NCI-H226 (cell line): ENCODE measurements around the gene NAT16.
A peak's percentile ranks its signal among the peaks of the same experiment; 100 is the strongest.
"Not testable (repeated sequence)": the region's sequence is repeated elsewhere in the genome, so short reads cannot be mapped to it uniquely, and the experiment has no call there.

Experiments
- DNase-seq: peaks from one replicate; pipeline ENCODE4 v3.0.0-alpha.2; 2015

NAT16 gene

GRCh38 chr7:101180130-101180755 lies at the start of gene NAT16:
Gene NAT16, minus strand, starts transcription at chr7:101180293. Its CDS starts 5,486 bp downstream, at chr7:101174807.
- DNase-seq = no peak

DNA sequence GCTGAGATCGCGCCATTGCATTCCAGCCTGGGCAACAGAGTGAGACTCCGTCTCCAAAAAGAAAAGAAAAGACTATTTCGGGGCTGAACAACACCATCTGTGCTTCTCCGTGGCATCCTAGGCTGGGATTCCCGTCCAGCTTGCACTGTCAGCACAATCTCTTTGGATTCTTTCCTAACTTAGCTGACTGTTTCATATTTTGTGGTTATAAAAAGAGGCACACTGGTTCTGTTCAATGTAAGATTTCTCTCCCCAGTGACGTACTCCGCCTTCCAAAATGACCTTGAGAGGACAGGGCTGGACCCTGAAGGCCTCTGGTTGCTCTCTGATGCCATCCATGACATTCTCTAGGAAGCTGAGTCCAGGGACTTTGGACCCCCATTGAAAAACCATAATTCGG lies 46.6 kb upstream of the NAT16 start:
- DNase-seq = no peak

- no peak for DNase-seq
These were observed 45.6 kb upstream of the NAT16 start for GRCh38 chr7:101225650-101226049.

- no peak for DNase-seq
These were observed 43.4 kb upstream of the NAT16 start for GRCh38 chr7:101223528-101223927.

DNA sequence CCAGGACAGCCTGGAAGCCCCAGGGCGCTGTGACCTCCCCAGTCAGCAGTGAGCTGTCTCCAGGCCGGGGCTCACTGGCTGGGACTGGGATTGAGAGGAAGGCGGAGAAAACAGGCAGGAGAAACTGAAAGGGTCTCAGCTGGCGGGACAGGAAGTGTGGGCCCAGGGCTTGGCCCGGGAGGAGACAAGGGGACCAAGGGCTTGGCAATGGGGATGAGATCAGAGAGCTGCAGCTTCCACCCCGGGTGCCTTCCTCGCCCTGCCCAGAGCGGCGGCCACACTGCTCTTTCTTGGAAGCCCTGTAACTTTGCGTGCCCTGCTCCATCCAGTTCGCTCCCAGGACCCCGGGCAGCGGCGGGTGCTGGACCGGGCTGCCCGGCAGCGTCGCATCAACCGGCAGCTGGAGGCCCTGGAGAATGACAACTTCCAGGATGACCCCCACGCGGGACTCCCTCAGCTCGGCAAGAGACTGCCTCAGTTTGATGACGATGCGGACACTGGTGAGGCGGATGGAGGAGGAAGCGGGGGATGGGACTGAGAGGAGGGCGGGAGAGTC lies 42.3 kb upstream of the NAT16 start:
- no peak for DNase-seq

- DNase-seq = no peak
These were observed 40.2 kb upstream of the NAT16 start for GRCh38 chr7:101220295-101220694.

DNA sequence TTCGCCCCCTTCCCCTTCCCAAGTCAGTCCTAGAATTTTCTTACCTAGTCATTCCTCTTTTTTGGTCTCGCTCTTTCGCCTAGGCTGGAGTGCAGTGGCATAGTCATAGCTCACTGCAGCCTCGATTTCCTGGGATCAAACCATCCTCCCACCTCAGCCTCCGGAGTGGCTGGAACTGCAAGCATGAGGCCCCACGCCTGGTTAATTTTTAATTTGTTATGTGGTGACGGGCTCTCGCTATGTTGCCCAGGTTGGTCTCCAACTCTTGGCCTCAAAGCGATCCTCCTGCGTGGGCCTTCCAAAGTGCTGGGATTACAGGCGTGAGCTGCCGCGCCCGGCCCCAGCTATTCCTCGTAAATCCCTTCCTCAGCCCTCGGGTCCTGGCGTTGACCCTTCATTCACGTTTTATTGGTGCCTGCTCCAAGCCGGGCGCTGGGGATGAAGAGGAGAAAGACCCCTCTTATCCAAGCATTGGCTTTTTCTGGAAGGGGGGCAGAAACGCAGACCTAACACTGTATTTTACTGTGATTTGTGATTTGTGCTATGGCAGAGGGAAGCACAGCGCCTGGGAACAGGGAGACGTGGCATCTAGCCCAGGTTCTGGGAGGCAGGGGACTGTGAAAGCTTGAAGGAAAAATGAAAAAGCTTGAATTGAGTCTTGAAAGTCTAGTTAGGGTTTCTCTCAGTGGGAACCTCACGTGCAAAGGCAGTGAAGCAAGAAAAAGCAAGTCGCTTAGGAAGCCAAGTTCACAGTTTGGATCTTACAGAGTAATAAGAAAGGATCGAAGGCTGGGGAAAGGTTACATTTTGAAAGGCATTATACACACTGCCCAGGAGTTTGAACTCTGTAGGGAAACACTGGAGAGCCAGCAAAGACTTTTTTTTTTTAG lies 38.4 kb upstream of the NAT16 start:
- DNase-seq = no peak

DNA sequence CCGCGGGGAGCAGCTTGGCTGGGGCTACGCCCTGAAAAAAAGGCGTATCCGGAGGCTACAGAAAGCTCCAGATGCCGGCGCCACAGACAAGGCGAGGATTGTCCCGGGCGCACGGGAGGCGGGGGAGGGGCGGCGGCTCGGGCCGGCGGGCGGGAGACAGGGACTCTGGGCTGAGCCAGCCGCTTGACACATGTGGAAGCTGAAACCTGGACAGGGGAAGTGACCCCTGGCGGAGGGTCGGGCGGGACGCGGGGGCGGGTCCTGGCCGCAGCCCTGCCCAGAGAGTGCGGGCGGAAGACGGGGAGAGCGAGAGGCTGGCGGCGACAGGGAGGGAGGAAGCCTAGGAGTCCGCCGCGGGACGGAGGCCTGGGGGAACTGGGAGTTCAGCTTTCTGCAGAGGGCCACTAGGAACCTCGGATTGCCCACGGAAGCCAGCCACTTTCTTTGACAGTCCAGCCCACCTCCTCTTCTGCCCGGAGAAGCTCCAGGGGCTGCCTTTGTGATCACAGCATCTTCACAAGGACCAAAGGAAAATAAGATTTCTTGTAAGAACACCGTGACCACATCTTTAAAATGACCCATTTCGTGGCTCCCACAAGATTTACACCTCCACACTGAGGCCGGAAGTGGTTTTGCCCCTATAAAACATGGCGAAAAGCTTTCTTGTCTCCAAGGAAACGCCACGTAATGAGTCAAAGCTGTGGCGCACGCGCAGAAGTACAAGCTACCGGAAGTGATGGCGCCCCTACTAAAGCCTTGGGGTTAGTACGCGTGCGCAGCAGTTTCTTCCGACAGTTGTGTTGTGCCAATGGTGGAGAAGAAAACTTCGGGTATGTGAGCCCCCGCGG lies 37.5 kb upstream of the NAT16 start, which contains the start of the genes PLOD3 and ZNHIT1:
TSS of gene PLOD3 (minus strand) at position 194 of the 848 bp plus-strand sequence. CDS start 307 bp downstream, outside the sequence.
TSS of gene ZNHIT1 (plus strand) at position 778 of the 848 bp plus-strand sequence. CDS start at position 809, 31 bp downstream.
- peak; percentile 94 for DNase-seq

GRCh38 chr7:101216860-101217387 lies 36.8 kb upstream of the NAT16 start:
- no peak for DNase-seq

- no peak for DNase-seq
These were observed 36.1 kb upstream of the NAT16 start for GRCh38 chr7:101216001-101216859.

- DNase-seq = no peak
These were observed 31.9 kb upstream of the NAT16 start for GRCh38 chr7:101212014-101212413.

- no peak for DNase-seq
These were observed 31.4 kb upstream of the NAT16 start for GRCh38 chr7:101211501-101211900.

DNA sequence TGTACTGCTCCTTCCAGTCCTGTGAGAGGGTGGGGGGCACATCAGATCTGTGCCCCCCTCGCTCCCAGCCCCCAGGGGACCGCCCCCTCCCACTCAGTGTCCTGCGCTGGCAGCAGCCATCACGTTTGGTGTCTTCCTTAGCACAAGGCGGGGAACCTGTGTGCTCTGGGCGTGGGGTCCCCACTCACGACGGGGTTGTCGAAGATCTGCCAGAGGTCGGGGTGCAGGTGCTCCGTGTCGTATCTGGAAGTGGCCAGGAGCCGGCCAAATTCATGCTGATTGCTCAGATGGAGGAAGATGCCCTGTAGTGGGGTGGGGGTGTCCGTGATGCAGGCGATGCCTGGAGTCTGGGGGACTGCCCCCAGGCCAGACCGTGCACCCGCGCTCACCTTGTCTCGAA lies 30.1 kb upstream of the NAT16 start:
- DNase-seq = no peak

- DNase-seq = no peak
These were observed 28.7 kb upstream of the NAT16 start for GRCh38 chr7:101208794-101209193.

DNA sequence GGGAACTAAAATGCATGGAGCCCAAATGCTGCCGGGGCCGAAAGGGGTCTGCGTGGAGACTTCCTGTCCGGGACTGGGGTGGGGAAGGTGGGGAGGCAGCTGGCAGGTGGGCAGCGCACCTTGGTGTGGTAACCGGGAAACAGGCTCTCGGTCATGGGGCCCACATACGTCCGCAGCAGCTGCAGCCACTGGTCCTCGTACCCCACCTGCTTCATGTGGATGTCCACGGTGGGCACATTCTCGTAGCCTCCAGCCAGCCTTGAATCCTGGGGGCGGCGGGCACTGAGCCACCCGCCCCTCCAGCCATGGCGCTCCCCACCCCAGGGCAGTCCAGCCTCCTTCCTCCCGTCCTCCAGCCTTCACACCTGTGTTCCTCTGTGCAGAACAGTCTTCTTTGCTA lies 27.4 kb upstream of the NAT16 start:
- no peak for DNase-seq

DNA sequence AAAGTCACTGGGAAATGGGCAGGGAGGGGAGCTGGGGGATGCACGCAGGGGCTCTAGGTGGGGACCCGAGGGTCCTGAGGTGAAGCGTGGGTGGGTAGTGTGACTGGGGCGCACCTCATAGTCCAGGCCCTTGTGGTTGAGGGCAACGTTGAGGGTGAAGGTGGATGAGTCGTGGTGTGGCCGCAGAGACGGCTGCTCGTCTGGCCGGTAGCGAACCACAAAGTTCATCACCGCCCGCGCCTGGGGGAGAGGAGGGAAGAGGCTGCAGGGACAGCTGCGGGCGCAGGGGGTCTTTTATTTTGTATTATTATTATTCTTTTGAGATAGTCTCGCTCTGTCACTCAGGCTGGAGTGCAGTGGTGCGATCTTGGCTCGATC lies 26.6 kb upstream of the NAT16 start:
- DNase-seq = no peak

- DNase-seq = no peak
These were observed 26.0 kb upstream of the NAT16 start for GRCh38 chr7:101205901-101206664.

DNA sequence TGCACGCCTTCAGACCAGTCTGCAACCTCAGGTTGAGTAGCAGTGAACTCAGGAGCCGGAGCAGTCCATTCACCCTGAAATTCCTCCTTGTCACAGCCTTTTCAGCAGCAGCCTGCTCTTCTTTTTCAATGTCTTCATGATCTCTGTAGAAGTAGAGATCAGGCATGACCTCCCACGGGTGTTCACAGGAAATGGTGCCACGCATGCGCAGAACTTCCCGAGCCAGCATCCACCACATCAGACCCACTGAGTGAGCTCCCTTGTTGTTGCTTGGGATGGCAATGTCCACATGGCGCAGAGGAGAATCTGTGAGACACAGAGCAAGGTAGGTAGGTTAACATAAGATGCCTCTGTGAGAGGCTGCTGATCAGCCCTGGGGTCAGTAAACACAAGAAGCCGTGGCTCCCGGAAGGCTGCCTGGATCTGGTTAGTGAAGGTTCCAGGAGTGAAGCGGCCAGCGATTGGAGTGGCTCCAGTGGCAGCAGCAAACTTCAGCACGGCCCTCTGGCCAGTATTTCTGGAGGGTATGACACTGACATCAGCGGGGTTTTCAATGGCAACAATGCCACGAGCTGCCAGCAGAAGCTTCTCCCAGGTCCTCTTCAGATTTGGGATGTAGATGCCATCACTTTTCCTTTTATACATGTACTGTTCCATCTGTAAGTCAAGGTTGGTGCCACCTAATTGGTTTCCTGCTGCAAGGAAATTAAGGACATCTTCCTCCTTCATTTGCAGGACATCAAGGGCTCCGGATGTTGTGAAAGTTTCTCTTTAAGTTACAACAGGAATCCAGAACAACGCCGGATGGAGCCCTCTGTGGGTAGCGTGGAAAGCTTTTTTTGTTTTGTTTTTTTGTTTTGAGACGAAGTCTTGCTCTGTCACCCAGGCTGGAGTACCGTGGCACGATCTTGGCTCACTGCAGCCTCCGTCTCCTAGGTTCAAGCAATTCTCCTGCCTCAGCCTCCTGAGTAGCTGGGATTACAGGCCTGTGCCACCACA lies 23.9 kb upstream of the NAT16 start:
- DNase-seq = not testable (repeated sequence)

- DNase-seq = no peak
These were observed 22.5 kb upstream of the NAT16 start for GRCh38 chr7:101202603-101202918.
